GM18867 (cell line): ENCODE data around the gene UVRAG.

ENCODE experiments used
- ATAC-seq: cut with Tn5 transposase; IDR thresholded peaks from one replicate; pipeline ENCODE4 v1.9.1; 2021; ENCODE audit warnings: mild to moderate bottlenecking, moderate library complexity; ENCODE audit not compliant: unreplicated experiment

The UVRAG gene

DNA sequence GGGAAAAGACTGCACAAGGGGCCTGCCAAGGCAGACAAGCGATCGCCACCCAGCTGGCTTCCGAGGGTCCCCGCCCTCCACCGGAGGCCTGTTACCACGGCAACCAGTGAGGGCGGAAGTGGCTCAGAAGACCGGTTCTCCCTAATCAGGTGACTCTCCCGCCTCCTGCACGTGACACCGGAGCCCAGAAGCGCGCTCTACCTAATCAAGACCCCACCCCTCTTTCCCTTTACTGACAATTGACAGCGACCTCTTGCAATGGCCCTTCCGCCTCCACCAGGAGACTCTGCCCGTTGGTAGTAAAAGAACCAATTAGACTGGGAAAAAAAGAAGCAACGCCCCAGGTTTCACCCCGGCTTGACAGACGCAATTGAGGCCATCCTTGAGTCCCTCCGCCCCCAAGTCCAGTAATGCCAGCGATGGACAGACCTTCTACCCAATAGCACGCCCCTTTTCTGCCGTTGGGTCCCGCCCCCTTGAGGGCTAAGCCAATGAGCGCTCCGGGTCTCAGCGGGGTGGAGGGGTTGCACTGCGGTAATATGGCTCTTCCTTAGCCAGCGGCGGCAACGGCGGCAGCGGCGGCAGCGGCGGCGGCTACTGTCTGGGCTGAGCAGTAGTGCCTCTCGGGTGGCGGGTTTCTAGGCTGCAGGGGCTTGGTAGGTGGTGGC lies at the start of gene UVRAG:
TSS of gene UVRAG (plus strand) at position 534 of the 668 bp plus-strand sequence. CDS start 198 bp downstream, outside the sequence.
- peak; percentile 74 for ATAC-seq

- peak; percentile 39 for ATAC-seq
These were observed 48.4 kb upstream of the UVRAG start for GRCh38 chr11:75766443-75767227.

- no peak for ATAC-seq
These were observed 47.8 kb upstream of the UVRAG start for GRCh38 chr11:75767228-75767572.

DNA sequence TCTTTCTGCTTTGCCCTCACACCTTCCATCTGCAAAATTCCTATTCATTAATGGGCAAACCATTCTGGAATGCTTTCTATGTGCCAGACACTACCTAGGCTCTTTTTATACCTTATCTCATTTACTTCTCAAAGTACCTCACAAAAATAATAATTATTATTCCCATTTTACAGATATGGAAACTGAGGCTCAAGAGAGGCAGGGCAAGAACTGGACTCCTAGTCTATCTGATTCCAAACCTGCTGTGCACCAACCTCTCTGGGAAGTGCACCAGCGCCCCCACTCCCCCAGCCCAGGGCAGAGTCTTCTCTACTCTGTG lies 47.3 kb upstream of the UVRAG start:
- ATAC-seq = no peak

- peak; percentile 74 for ATAC-seq
These were observed 46.7 kb upstream of the UVRAG start, which contains the start of gene DGAT2 for GRCh38 chr11:75768112-75768908. Gene DGAT2 (plus strand): TSS chr11:75768778. CDS start chr11:75768992, 214 bp downstream.

- ATAC-seq = peak; percentile 4
These were observed 45.9 kb upstream of the UVRAG start for GRCh38 chr11:75768909-75769771.

- no peak for ATAC-seq
These were observed 44.9 kb upstream of the UVRAG start for GRCh38 chr11:75770102-75770501.

- no peak for ATAC-seq
These were observed 43.2 kb upstream of the UVRAG start for GRCh38 chr11:75771646-75772410.

- ATAC-seq = peak; percentile 79
These were observed 41.2 kb upstream of the UVRAG start for GRCh38 chr11:75773595-75774353.

DNA sequence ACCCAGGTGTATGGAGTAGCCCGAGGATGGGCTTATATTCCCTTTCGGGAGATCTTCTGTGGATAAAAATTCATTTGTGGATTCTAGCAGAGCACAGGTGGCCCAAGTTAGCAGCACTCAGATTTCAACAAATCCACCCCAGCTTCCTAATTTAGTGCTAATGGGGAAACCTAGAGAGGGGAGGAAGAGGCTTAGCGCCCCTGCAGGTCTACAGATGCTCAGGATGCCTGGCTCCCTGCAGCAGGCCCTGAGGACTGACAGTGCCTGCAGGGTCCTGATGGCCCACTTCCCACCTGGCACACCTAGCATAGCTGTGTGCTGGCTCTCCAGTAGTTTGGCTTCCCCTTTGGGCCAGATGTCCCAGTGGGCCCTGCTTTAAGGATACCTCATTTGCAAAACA lies 40.0 kb upstream of the UVRAG start:
- no peak for ATAC-seq

DNA sequence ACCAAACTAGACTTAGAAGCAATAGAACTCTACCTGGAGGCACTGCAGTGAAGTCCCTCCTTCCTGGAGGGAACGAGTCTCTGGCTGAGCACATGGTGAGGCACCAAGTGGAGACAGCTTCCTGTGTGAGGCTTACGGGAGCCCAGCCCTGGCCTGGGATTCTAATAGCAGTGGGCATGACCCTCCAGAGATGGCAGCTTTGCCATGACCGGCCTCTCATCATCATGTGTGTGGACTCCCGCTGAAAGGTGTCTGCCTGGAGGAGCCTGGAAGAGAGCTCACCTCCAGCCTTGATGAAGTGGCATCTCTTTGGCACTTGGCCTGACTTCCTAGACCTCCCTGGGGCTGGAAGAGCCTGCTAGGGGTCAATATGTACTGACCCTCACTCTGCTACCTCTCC lies 38.5 kb upstream of the UVRAG start:
- no peak for ATAC-seq

GRCh38 chr11:75777461-75778110 lies 37.4 kb upstream of the UVRAG start:
- no peak for ATAC-seq

- ATAC-seq = no peak
These were observed 36.0 kb upstream of the UVRAG start for GRCh38 chr11:75778962-75779361.

DNA sequence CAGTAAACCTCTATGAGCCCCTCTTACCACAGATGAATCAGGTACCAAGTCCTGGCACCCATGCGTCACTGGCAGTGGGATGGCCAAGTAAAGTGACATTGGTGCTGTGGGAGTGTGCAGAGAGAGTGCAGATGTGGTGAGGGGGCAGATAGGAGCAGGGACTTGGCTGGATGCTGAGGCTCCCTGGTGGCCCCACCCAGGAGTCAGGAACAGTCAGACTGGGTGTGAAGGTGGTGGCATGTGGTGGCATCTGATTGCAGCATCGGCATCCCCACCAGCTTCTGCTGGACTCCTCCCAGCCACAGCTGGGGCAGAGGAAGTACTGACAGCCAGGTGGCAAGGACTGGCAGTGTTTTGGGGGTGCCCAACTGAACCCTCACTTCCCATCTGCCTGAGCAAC lies 35.0 kb upstream of the UVRAG start:
- ATAC-seq = no peak

DNA sequence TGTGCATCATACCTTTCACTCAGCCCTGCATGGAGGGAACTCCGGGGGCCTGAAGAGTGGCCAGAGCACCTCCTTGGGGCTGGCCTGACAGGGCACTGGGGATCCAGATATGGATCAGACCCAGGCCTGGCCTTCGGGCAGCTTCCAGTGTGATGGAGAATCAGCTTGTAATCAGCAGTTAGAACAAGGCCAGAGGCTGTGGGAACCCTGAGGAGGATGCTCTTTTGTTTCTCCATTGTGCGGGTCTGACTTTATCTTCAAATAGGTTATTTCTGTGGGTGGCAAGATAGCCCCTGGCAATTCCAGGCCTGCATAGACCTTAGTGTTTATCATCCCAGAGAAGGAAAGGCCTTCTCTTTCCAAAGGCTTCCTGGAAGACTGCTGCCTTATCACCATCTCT lies 34.1 kb upstream of the UVRAG start:
- no peak for ATAC-seq

GRCh38 chr11:75781296-75781695 lies 33.7 kb upstream of the UVRAG start:
- ATAC-seq = no peak

- ATAC-seq = no peak
These were observed 33.2 kb upstream of the UVRAG start for GRCh38 chr11:75781831-75782230.

DNA sequence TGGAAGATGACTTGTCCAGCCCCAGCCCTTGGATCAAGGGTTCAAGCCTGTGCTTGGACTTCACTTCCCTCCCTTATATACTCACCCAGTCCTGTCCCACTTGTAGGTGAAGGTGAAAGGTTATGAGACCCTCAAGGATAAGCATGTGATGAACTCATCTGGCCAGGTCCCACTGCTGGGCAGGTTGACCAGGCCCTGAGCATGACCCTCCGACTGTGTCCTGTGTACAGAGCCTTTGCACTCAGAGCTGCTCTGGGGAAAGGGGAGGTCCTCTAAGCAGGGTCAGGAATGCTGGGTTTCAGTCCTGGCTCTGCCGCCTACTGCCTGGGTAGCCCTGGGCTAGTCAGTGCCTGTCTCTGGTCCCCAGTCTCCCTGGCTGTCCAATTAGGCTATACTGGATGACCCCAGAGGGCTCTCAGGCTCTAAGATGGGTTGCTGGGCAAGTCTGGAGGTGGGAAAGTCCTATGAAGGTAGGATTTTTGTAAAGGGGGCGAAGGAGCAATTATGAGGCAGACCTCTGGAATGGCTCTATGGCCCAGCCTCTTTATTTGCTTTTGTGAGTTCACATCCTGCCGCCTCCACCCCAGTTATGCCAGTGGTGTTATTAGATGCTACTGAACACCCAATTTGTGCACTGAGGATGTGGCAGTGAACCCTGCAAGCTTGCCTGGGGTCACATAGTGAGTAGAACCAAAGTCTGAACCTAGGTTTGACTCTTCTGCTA lies 32.3 kb upstream of the UVRAG start:
- ATAC-seq = no peak
